GM23338 (cell line): ENCODE measurements around the gene ATP2B1.

Experiments
- CTCF ChIP-seq, 2 experiments: fragments of 200-600 bp in 1 of 2; sonication (generic) in 1 of 2; conservative IDR thresholded peaks; 2 replicates each; pipeline versions ENCODE4 v1.5.1 to v1.6.1; 2016 to 2017; ENCODE audit warnings: antibody characterized with exemption in 2 of 2, low read depth in 2 of 2, mild to moderate bottlenecking in 2 of 2, moderate library complexity in 1 of 2
- EZH2phosphoT487 ChIP-seq: fragments of 200-600 bp; sonication (generic); IDR thresholded peaks from one replicate; pipeline ENCODE4 v1.8.1; 2018; ENCODE audit warnings: antibody characterized with exemption; ENCODE audit not compliant: unreplicated experiment
- POLR2AphosphoS5 ChIP-seq: IDR thresholded peaks from 2 replicates; pipeline ENCODE4 v1.6.1; 2016; ENCODE audit warnings: antibody characterized with exemption, low read depth
- STAT1 ChIP-seq: IDR thresholded peaks from one replicate; pipeline ENCODE4 v1.6.1; 2016; ENCODE audit warnings: antibody characterized with exemption; ENCODE audit not compliant: unreplicated experiment

- TF ChIP-seq CTCF (conservative IDR thresholded peaks at IDR 0.05; ENCODE audit: low read depth in 2 of 2): no peak
- no peak for TF ChIP-seq EZH2phosphoT487
- TF ChIP-seq STAT1: no peak
- no peak for TF ChIP-seq POLR2AphosphoS5
Measured at GRCh38 chr12:89662623-89663022, 46.0 kb downstream of the ATP2B1 start.
